ENCODE measurements around the gene TXNL4A. TPM values are rescaled to one million over a fixed set of nuclear protein-coding genes. Genes with fewer than 3 reads are reported as not detected.
"Not testable (repeated sequence)": the region's sequence is repeated elsewhere in the genome, so short reads cannot be mapped to it uniquely, and the experiment has no call there.

TXNL4A gene
- total RNA-seq, 6 experiments from 2014 or later = 168 to 187 (median 174) TPM

- peak; percentile 85 for DNase-seq
- Mint-ChIP-seq H3K27ac (peak overlapping the region; percentile 99), H3K36me3 (ENCODE audit: low read depth) (0 out of 2 replicates have a peak, but pooled peaks cover 4% of the 10 kb centered on the region), H3K27me3 (ENCODE audit: insufficient read depth) (peaks cover 3% of the 10 kb centered on the region), H3K9me3 (no peaks in the 10 kb centered on the region), H3K4me1 (ENCODE audit: low read depth) (peaks cover 35% of the 10 kb centered on the region), H3K4me3 (peak overlapping the region; percentile 96)
- TF ChIP-seq CTCF (IDR thresholded peaks at IDR 0.05) = no peak
These were observed 45.1 kb upstream of the TXNL4A start for GRCh38 chr18:80033181-80034067.

GRCh38 chr18:80029690-80030089 lies 41.3 kb upstream of the TXNL4A start:
- no peak; the same call in none of the 2 replicates for TF ChIP-seq CTCF (IDR thresholded peaks at IDR 0.05)
- H3K27ac Mint-ChIP-seq = no peak overlapping the region
- DNase-seq = no peak
- H3K36me3 Mint-ChIP-seq (ENCODE audit: low read depth) = peaks cover 11% of the 10 kb centered on the region
- H3K27me3 Mint-ChIP-seq (ENCODE audit: insufficient read depth) = peaks cover 3% of the 10 kb centered on the region; the same call in 1 of the 2 replicates
- H3K4me1 Mint-ChIP-seq (ENCODE audit: low read depth) = peaks cover 39% of the 10 kb centered on the region
- peaks cover 14% of the 10 kb centered on the region for H3K9me3 Mint-ChIP-seq
- no peak overlapping the region for H3K4me3 Mint-ChIP-seq

GRCh38 chr18:80027719-80028118 lies 39.4 kb upstream of the TXNL4A start:
- Mint-ChIP-seq H3K9me3 (peaks cover 33% of the 10 kb centered on the region), H3K4me1 (ENCODE audit: low read depth) (peaks cover 31% of the 10 kb centered on the region), H3K36me3 (ENCODE audit: low read depth) (peaks cover 31% of the 10 kb centered on the region), H3K27ac (peak overlapping the region; percentile 33; the same call in 1 of the 2 replicates)
- H3K4me3 Mint-ChIP-seq; H3K27me3 Mint-ChIP-seq (ENCODE audit: insufficient read depth): not testable (repeated sequence)
- DNase-seq = peak; percentile 83

- no peak for TF ChIP-seq CTCF (IDR thresholded peaks at IDR 0.05)
- Mint-ChIP-seq H3K27me3 (ENCODE audit: insufficient read depth) (no peaks in the 10 kb centered on the region), H3K4me1 (ENCODE audit: low read depth) (peaks cover 23% of the 10 kb centered on the region), H3K9me3 (peaks cover 47% of the 10 kb centered on the region), H3K36me3 (ENCODE audit: low read depth) (peaks cover 39% of the 10 kb centered on the region), H3K4me3 (no peak overlapping the region), H3K27ac (no peak overlapping the region)
- DNase-seq = no peak
These were observed 38.0 kb upstream of the TXNL4A start for GRCh38 chr18:80026363-80026762.

GRCh38 chr18:80023173-80023572 lies 34.8 kb upstream of the TXNL4A start:
- peaks cover 70% of the 10 kb centered on the region for H3K9me3 Mint-ChIP-seq
- H3K27ac Mint-ChIP-seq = no peak overlapping the region
- no peaks in the 10 kb centered on the region for H3K27me3 Mint-ChIP-seq (ENCODE audit: insufficient read depth)
- TF ChIP-seq CTCF (IDR thresholded peaks at IDR 0.05) = peak; percentile 72
- peaks cover 17% of the 10 kb centered on the region for H3K4me1 Mint-ChIP-seq (ENCODE audit: low read depth)
- H3K4me3 Mint-ChIP-seq = no peak overlapping the region
- DNase-seq = no peak
- peaks cover 49% of the 10 kb centered on the region for H3K36me3 Mint-ChIP-seq (ENCODE audit: low read depth)

GRCh38 chr18:80022613-80023012 lies 34.2 kb upstream of the TXNL4A start:
- no peak overlapping the region for H3K4me3 Mint-ChIP-seq
- no peak for DNase-seq
- no peaks in the 10 kb centered on the region for H3K27me3 Mint-ChIP-seq (ENCODE audit: insufficient read depth)
- H3K9me3 Mint-ChIP-seq = peaks cover 74% of the 10 kb centered on the region
- TF ChIP-seq CTCF (IDR thresholded peaks at IDR 0.05) = no peak
- peaks cover 12% of the 10 kb centered on the region for H3K4me1 Mint-ChIP-seq (ENCODE audit: low read depth)
- H3K36me3 Mint-ChIP-seq (ENCODE audit: low read depth) = peaks cover 52% of the 10 kb centered on the region
- H3K27ac Mint-ChIP-seq = no peak overlapping the region

Data from HFFc6 (cell line).